HepG2 (cell line): ENCODE results near the gene DENND1C. TPM values are rescaled to one million over a fixed set of nuclear protein-coding genes. Genes with fewer than 3 reads are reported as not detected.
A peak's percentile ranks its signal among the peaks of the same experiment; 100 is the strongest.

Source experiments
- BORCS8-MEF2B ChIP-seq: sonication (generic); formaldehyde crosslinking; IDR thresholded peaks from 2 replicates; pipeline ENCODE4 v1.8.0; 2022; ENCODE audit warnings: mild to moderate bottlenecking, missing genetic modification reagents
- KAT7 ChIP-seq: IDR thresholded peaks from 2 replicates; pipeline ENCODE4 v1.6.1; 2018; ENCODE audit warnings: borderline replicate concordance, missing compliant biosample characterization
- MAX ChIP-seq: IDR thresholded peaks from 2 replicates; pipeline ENCODE4 v1.6.1; 2012; ENCODE audit warnings: inconsistent platforms
- MXD4 ChIP-seq: IDR thresholded peaks from 2 replicates; pipeline ENCODE4 v1.6.1; 2016; ENCODE audit warnings: mild to moderate bottlenecking, missing biosample characterization, missing genetic modification reagents
- NFAT5 ChIP-seq: sonication (generic); formaldehyde crosslinking; IDR thresholded peaks from 2 replicates; pipeline ENCODE4 v1.4.0; 2020; ENCODE audit warnings: missing genetic modification reagents
- NR2C2 ChIP-seq: sonication (generic); formaldehyde crosslinking; IDR thresholded peaks from 2 replicates; pipeline ENCODE4 v1.4.0; 2020; ENCODE audit warnings: missing genetic modification reagents, mild to moderate bottlenecking, moderate library complexity, borderline replicate concordance
- REPIN1 ChIP-seq: sonication (generic); formaldehyde crosslinking; IDR thresholded peaks from 2 replicates; pipeline ENCODE4 v1.8.0; 2022; ENCODE audit warnings: missing genetic modification reagents, low read depth, mild to moderate bottlenecking, borderline replicate concordance
- RERE ChIP-seq: IDR thresholded peaks from 2 replicates; pipeline ENCODE4 v1.6.1; 2016; ENCODE audit warnings: low read depth, missing genetic modification reagents, missing compliant biosample characterization
- SP5 ChIP-seq: IDR thresholded peaks from 2 replicates; pipeline ENCODE4 v1.6.1; 2016; ENCODE audit warnings: low read depth, borderline replicate concordance
- SUZ12 ChIP-seq: fragments of 150-350 bp; IDR thresholded peaks from 2 replicates; pipeline ENCODE4 v1.6.1; 2014; ENCODE audit warnings: low read depth, low read length
- YEATS2 ChIP-seq: sonication (generic); formaldehyde crosslinking; IDR thresholded peaks from 2 replicates; pipeline ENCODE4 v1.4.0; 2020; ENCODE audit warnings: missing genetic modification reagents, borderline replicate concordance
- ZNF281 ChIP-seq: sonication (generic); formaldehyde crosslinking; IDR thresholded peaks from 2 replicates; pipeline ENCODE4 v1.4.0; 2020; ENCODE audit warnings: missing genetic modification reagents, borderline replicate concordance
- polyA plus RNA-seq, 8 experiments: library from polyadenylated mRNA; depleted of rRNA in 3 of 8; stranded (reverse) in 7 of 8; unstranded in 1 of 8; fragments of >200 nt; fragmentation: Illumina TruSeq in 4 of 8; extraction: Trizol in 4 of 8; gene quantifications; 2 replicates each; pipeline versions ENCODE4 v1.2.1 to v1.2.3, GENCODE V29; 2011 to 2016; ENCODE audit warnings: low read depth in 4 of 8, missing spikeins in 1 of 8, mixed read lengths in 1 of 8; ENCODE audit not compliant: insufficient read depth in 1 of 8
- total RNA-seq, 5 experiments: library from RNA; depleted of rRNA; stranded (reverse); fragments of >200 nt; fragmentation: Illumina TruSeq; extraction: Trizol; gene quantifications; 2 replicates each; pipeline ENCODE4 v1.2.3, GENCODE V29; 2016; ENCODE audit warnings: low read depth in 1 of 5

Gene DENND1C
- total and polyA plus RNA-seq, 2 of the 13 experiments (the other 11 are each of a cell fraction or from before 2014, with no cell fraction given), result 0.04 to 0.73 TPM

DNA sequence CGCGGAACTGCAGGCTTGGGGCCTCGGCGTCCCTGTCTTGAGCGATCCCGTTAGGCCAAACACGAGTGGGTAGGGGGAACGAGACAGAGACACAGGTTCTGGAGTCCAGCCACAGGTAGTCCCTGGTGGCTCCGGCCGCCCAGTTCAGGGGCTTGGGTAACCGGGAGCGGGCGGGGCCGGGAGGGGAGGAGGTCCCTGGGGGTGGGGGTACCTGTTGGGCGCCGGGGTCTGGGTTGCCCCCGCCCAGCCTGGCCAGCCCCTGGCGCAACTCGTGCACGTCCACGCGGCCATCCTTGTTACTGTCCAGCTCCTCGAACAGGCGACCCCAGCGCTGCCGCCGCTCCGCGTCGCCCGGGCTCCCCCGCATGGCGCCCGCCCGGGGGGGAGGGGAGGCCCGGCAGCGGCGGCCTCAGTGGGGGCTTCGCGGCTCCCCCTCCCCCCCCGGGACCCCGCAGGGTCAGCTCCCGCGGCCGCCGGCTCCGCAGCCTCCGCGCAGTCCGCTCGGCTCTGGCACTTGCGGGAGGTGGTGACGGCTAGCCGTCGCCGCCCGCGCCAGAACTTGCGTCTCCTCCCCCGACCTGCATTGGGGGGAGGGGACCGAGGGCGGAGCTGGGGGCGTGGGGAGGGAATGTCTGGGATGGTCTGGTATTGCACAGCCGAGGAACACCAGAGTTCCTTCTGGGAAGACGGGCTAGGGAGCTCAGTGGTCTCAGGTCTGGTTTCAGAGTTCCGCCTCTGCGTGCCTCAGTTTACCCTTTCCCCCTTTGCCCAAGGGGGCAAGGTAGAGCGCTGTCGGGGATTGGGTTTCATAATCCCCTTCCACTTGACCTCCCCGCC lies 22.1 kb downstream of the DENND1C start, which contains the start of gene SLC25A23 (continued):
- peak; percentile 92 for TF ChIP-seq ZNF281 (CRISPR knock-in tag)
- TF ChIP-seq SUZ12, result no peak
- no peak for TF ChIP-seq REPIN1 (CRISPR knock-in tag)
- peak; percentile 52; the same call in 1 of the 2 replicates for TF ChIP-seq SP5 (CRISPR knock-in tag)
- TF ChIP-seq NFAT5 (CRISPR knock-in tag), result no peak
- TF ChIP-seq KAT7 (CRISPR knock-in tag), result no peak
- TF ChIP-seq NR2C2 (CRISPR knock-in tag), result no peak
- no peak for TF ChIP-seq RERE
- no peak for TF ChIP-seq MXD4
- TF ChIP-seq BORCS8-MEF2B (CRISPR knock-in tag), result no peak
- TF ChIP-seq MAX, result no peak
- no peak for TF ChIP-seq YEATS2
